ENCODE data around the gene ZNF639.

DNA sequence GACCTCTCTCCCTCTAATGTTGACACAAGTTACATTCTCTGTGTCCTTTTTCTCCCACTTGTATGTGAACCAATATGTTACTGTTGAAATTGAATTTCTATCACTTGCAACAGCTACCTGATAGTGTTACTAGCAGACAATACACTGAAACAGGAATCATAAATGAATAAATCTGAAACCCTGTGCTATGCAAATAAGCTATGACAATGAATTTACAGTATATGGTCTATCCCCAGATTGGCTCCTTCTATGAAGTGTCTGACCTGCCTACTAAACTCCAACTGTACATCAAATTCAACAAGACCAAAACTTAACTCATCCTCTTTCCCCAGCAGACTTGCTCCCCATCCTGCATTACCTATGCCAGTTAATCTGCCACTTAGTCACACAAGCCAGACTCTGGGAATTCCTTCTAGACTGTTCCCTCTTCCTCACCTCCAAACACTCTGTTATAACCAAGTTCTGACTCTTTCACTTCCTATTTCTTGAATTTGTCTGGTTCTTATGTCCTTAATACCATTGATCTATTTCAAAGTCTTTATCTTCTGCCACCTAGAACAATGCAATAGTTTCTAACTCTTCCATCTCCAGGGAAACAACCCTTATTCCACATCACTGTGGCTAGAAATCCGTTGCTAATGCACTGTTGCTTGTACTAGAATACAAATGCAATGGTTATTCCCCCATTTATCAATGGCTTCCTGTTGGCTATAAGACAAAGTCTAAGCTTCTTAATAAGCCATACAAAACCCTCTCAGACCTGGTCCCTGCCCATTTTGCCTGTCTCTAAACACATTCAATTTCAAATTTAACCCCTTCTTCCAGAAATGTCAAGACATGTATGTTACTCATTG lies 13.4 kb upstream of the ZNF639 start:
- TF ChIP-seq, protein P1, sequence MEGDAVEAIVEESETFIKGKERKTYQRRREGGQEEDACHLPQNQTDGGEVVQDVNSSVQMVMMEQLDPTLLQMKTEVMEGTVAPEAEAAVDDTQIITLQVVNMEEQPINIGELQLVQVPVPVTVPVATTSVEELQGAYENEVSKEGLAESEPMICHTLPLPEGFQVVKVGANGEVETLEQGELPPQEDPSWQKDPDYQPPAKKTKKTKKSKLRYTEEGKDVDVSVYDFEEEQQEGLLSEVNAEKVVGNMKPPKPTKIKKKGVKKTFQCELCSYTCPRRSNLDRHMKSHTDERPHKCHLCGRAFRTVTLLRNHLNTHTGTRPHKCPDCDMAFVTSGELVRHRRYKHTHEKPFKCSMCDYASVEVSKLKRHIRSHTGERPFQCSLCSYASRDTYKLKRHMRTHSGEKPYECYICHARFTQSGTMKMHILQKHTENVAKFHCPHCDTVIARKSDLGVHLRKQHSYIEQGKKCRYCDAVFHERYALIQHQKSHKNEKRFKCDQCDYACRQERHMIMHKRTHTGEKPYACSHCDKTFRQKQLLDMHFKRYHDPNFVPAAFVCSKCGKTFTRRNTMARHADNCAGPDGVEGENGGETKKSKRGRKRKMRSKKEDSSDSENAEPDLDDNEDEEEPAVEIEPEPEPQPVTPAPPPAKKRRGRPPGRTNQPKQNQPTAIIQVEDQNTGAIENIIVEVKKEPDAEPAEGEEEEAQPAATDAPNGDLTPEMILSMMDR (conservative IDR thresholded peaks at IDR 0.05) = no peak
- TF ChIP-seq EZH2 (IDR thresholded peaks at IDR 0.05; ENCODE audit: low read depth) = no peak
